OCI-LY7 (cell line): ENCODE data around the gene POLDIP3. TPM values are rescaled to one million over a fixed set of nuclear protein-coding genes. Genes with fewer than 3 reads are reported as not detected.

Experiments used
- BruUV-seq: library from RNA; stranded (reverse); fragments of 400-500 nt; replicated peaks from 2 replicates; lab custom pipeline; 2021; lab: Mats Ljungman, UMichigan
- CTCF ChIA-PET: fragments of 300-600 bp; sonication (Branson Sonifier 250); formaldehyde crosslinking; loops from one replicate; lab custom pipeline; 2022; ENCODE audit warnings: antibody characterized with exemption; ENCODE audit not compliant: unreplicated experiment; lab: Charles Lee
- POLR2A ChIA-PET: fragments of 300-600 bp; sonication (Branson Sonifier 250); formaldehyde crosslinking; loops from one replicate; lab custom pipeline; 2022; ENCODE audit warnings: antibody characterized with exemption; lab: Charles Lee
- DNase-seq: peaks from one replicate; pipeline ENCODE4 v3.0.0-alpha.2; 2015; ENCODE audit warnings: low spot score
- H2AFZ ChIP-seq: fragments of 200-600 bp; sonication (generic), shearing (Covaris generic); 2 replicates; pipeline ENCODE4 v1.6.1; 2014; ENCODE audit warnings: mild to moderate bottlenecking, antibody characterized with exemption, low read length, moderate library complexity
- H3K27ac ChIP-seq: fragments of 200-600 bp; sonication (generic); 2 replicates; pipeline ENCODE4 v1.5.1; 2014; ENCODE audit warnings: mixed run types, low read depth, mild to moderate bottlenecking, moderate library complexity, low read length, inconsistent platforms; ENCODE audit not compliant: poor library complexity, severe bottlenecking
- H3K36me3 ChIP-seq: fragments of 200-600 bp; sonication (generic); 2 replicates; pipeline ENCODE4 v1.6.1; 2014; ENCODE audit warnings: mild to moderate bottlenecking, antibody characterized with exemption, low read length, moderate library complexity, mixed read lengths; ENCODE audit not compliant: insufficient read depth
- H3K4me1 ChIP-seq: fragments of 200-600 bp; sonication (generic); 2 replicates; pipeline ENCODE4 v1.5.1; 2014; ENCODE audit warnings: mild to moderate bottlenecking, low read length; ENCODE audit not compliant: insufficient read depth, poor library complexity, severe bottlenecking
- H3K4me2 ChIP-seq: fragments of 200-600 bp; sonication (generic); 2 replicates; pipeline ENCODE4 v1.6.1; 2014; ENCODE audit warnings: mild to moderate bottlenecking, low read length
- H3K4me3 ChIP-seq: fragments of 200-600 bp; sonication (generic); 2 replicates; pipeline ENCODE4 v1.5.1; 2014; ENCODE audit warnings: mild to moderate bottlenecking, low read depth, low read length; ENCODE audit not compliant: poor library complexity, severe bottlenecking
- H3K79me2 ChIP-seq: fragments of 200-600 bp; sonication (generic); 2 replicates; pipeline ENCODE4 v1.6.1; 2016; ENCODE audit warnings: low read depth, mild to moderate bottlenecking, low read length, moderate library complexity, mixed read lengths; ENCODE audit not compliant: insufficient read depth
- H3K9me2 ChIP-seq: fragments of 200-600 bp; sonication (generic); 2 replicates; pipeline ENCODE4 v1.6.1; 2016; ENCODE audit warnings: mild to moderate bottlenecking, low read length, mixed read lengths; ENCODE audit not compliant: insufficient read depth
- H3K9me3 ChIP-seq: fragments of 200-600 bp; sonication (generic); 2 replicates; pipeline ENCODE4 v1.6.1; 2014; ENCODE audit warnings: mild to moderate bottlenecking, mixed run types, low read length, mixed read lengths
- H4K20me1 ChIP-seq: fragments of 200-600 bp; sonication (generic); 2 replicates; pipeline ENCODE4 v1.6.1; 2014; ENCODE audit warnings: mild to moderate bottlenecking, antibody characterized with exemption, low read length, moderate library complexity, mixed read lengths; ENCODE audit not compliant: insufficient read depth
- EZH2phosphoT487 ChIP-seq: fragments of 200-600 bp; sonication (generic); IDR thresholded peaks from 2 replicates; pipeline ENCODE4 v1.6.1; 2018; ENCODE audit warnings: low read depth, borderline replicate concordance, mild to moderate bottlenecking, mixed run types, antibody characterized with exemption, low read length, moderate library complexity, mixed read lengths
- intact Hi-C: fragments of 100-400 bp; cut with micrococcal nuclease; formaldehyde crosslinking; loops from one replicate; pipeline ENCODE4 v1.10.0; 2022; ENCODE audit not compliant: unreplicated experiment
- total RNA-seq, 2 experiments: library from RNA; depleted of rRNA in 1 of 2; stranded (reverse); fragments of >200 nt in 1 of 2; shearing (Covaris generic) in 1 of 2; gene quantifications; 2 replicates each; pipeline ENCODE4 v1.2.3, GENCODE V29; 2014 to 2022
- TF ChIP-seq, protein P1 (sequence below): fragments of 200-600 bp; sonication (generic); conservative IDR thresholded peaks from 2 replicates; pipeline ENCODE4 v1.5.1; 2014; ENCODE audit warnings: mild to moderate bottlenecking, antibody characterized with exemption, low read length, moderate library complexity, mixed read lengths

Gene POLDIP3
- total RNA-seq, 2 experiments from 2014 or later: 70.7 to 73.5 TPM

DNA sequence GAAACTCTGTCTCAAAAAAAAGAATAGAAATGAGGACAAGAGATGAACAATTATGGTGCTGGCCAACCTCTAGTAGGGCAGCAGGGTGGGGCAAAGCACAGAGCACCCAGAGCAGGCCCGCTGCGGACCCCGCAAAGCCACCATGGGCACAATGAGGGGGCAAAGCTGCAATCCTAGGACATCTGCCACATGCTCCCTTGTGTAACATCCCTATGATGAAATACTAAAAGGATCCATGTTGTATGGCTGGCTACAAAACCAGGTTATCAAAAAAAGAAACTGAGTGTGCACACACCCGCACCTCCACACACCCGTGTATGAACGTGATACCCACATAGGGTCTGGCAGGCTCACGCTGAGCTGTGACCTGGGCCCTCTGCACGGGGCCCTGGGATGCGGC lies 18.3 kb upstream of the POLDIP3 start:
- no peaks in the 10 kb centered on the region for H4K20me1 ChIP-seq
- DNase-seq: no peak
- TF ChIP-seq, protein P1, sequence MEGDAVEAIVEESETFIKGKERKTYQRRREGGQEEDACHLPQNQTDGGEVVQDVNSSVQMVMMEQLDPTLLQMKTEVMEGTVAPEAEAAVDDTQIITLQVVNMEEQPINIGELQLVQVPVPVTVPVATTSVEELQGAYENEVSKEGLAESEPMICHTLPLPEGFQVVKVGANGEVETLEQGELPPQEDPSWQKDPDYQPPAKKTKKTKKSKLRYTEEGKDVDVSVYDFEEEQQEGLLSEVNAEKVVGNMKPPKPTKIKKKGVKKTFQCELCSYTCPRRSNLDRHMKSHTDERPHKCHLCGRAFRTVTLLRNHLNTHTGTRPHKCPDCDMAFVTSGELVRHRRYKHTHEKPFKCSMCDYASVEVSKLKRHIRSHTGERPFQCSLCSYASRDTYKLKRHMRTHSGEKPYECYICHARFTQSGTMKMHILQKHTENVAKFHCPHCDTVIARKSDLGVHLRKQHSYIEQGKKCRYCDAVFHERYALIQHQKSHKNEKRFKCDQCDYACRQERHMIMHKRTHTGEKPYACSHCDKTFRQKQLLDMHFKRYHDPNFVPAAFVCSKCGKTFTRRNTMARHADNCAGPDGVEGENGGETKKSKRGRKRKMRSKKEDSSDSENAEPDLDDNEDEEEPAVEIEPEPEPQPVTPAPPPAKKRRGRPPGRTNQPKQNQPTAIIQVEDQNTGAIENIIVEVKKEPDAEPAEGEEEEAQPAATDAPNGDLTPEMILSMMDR: no peak
- TF ChIP-seq EZH2phosphoT487: no peak
- H3K4me2 ChIP-seq: no peak overlapping the region
- H3K4me3 ChIP-seq: no peak overlapping the region
- no peaks in the 10 kb centered on the region for H3K9me2 ChIP-seq
- CTCF ChIA-PET: no interaction called here
- H3K27ac ChIP-seq: no peak overlapping the region
- H3K4me1 ChIP-seq: no peaks in the 10 kb centered on the region
- peaks cover 68% of the 10 kb centered on the region for H3K36me3 ChIP-seq
- BruUV-seq: no TSS peak
- H2AFZ ChIP-seq: no peak overlapping the region
- H3K9me3 ChIP-seq: no peaks in the 10 kb centered on the region
- H3K79me2 ChIP-seq: no peaks in the 10 kb centered on the region
- POLR2A ChIA-PET: no interaction called here
- intact Hi-C loops: no loop called here

DNA sequence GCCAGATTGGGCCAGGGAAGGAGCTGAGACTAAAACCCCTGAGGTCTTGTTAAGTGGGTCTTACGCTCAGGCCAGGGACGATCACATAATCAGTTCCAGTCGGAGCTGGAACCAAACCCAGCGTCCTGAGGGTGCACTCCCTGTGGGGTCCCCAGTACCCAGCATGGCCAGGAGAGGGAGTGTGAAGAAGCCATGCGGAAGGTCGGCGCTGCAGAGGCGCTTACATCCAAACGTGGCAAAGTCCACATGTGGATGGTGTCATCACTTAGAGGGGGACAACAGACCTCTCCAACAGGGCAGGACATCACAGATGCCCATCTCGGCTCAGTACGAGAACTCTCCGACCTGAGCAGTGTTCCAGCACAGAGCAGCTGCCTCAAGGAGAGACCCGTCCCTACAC lies 17.4 kb upstream of the POLDIP3 start:
- Histone ChIP-seq H3K79me2 (no peaks in the 10 kb centered on the region), H3K27ac (no peak overlapping the region), H3K4me3 (no peak overlapping the region), H4K20me1 (no peaks in the 10 kb centered on the region), H3K9me2 (no peaks in the 10 kb centered on the region), H3K4me2 (no peak overlapping the region), H3K9me3 (no peaks in the 10 kb centered on the region), H2AFZ (no peak overlapping the region), H3K36me3 (peaks cover 77% of the 10 kb centered on the region), H3K4me1 (no peaks in the 10 kb centered on the region)
- BruUV-seq: no TSS peak
- intact Hi-C loops: no loop called here
- ChIA-PET CTCF (no interaction called here), POLR2A (no interaction called here)
- no peak for TF ChIP-seq EZH2phosphoT487
- TF ChIP-seq, protein P1: peak; percentile 48; the same call in 1 of the 2 replicates
- no peak for DNase-seq

DNA sequence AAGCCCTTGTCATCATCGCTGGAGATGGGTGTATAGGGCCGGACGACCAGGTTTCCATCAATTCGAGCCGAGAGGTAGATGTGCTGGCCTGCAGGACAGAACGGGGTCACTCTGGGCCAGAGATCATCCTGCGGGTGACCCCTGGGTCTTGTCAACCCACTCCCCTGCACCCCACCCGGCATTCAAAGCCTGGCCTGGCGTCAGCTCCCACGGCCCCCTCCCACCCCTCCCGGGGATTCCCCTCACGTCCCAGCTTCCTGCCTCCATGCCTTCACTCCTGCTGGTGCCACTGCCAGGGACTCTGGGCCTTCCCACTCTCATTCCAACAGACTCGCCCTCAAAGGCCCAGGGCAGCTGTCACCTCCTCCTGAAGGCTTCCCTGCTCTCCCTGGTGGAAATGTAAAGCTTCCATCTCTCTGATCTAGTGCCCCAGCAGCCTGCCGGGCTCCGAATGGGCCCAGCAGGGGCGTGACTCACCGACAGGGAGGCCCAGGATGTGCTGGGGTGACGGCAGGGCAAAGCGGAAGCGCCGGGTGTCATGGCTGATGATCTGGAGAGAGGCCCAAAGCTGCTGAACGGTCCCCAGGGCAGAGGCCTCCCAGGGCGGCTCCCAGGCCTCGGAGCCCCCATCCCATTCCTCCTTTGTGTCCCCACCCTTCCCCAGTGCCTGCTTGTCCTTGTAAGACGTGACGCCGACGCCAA lies 16.4 kb upstream of the POLDIP3 start:
- no peak for DNase-seq
- no TSS peak for BruUV-seq
- Histone ChIP-seq H3K79me2 (no peaks in the 10 kb centered on the region), H3K4me2 (no peak overlapping the region), H3K9me2 (no peaks in the 10 kb centered on the region), H2AFZ (no peak overlapping the region), H3K9me3 (no peaks in the 10 kb centered on the region), H3K27ac (no peak overlapping the region), H3K4me1 (no peaks in the 10 kb centered on the region), H4K20me1 (no peaks in the 10 kb centered on the region), H3K4me3 (no peak overlapping the region), H3K36me3 (peaks cover 79% of the 10 kb centered on the region)
- POLR2A ChIA-PET: no interaction called here
- intact Hi-C loops: no loop called here
- CTCF ChIA-PET: no interaction called here
- TF ChIP-seq, protein P1: no peak
- TF ChIP-seq EZH2phosphoT487: no peak
